ENCODE results near the gene ATG9B.
A peak's percentile ranks its signal among the peaks of the same experiment; 100 is the strongest.

The ATG9B gene

GRCh38 chr7:150993511-150993910 is 30.8 kb downstream of the ATG9B start:
- no peak for DNase-seq
- intact Hi-C loops (cut with DNase I), result loop anchor here (10.0 kb wide), 1 partner anchor 209 kb away; no protein-coding TSS in a partner anchor

DNA sequence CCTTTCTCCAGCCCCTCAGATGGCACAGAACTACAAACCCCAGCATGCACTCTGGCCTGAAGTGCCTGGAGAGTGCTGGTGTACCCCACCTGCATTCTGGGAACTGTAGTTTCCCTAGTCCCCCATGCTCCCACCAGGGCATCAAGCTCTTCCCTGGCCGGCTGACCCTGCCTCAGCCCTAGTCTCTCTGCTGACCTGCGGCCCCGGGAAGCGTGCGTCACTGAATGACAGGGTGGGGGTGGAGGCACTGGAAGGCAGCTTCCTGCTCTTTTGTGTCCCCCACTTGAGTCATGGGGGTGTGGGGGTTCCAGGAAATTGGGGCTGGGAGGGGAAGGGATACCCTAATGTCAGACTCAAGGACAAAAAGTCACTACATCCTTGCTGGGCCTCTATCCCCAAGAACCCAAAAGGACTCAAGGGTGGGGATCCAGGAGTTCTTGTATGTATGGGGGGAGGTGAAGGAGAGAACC is 31.4 kb downstream of the ATG9B start:
- intact Hi-C loops (cut with DNase I), result loop anchor here (10.0 kb wide), 1 partner anchor 208 kb away; no protein-coding TSS in a partner anchor

GRCh38 chr7:150992051-150992640 is 32.1 kb downstream of the ATG9B start:
- no peak for DNase-seq
- intact Hi-C loops (cut with DNase I), result loop anchor here (10.0 kb wide), 1 partner anchor 207 kb away; no protein-coding TSS in a partner anchor

More for the DNA sequence above, 31.4 kb downstream of the ATG9B start:
- peak in 6 of 42 donors; percentile 19 to 66 (median 50) for DNase-seq

DNA sequence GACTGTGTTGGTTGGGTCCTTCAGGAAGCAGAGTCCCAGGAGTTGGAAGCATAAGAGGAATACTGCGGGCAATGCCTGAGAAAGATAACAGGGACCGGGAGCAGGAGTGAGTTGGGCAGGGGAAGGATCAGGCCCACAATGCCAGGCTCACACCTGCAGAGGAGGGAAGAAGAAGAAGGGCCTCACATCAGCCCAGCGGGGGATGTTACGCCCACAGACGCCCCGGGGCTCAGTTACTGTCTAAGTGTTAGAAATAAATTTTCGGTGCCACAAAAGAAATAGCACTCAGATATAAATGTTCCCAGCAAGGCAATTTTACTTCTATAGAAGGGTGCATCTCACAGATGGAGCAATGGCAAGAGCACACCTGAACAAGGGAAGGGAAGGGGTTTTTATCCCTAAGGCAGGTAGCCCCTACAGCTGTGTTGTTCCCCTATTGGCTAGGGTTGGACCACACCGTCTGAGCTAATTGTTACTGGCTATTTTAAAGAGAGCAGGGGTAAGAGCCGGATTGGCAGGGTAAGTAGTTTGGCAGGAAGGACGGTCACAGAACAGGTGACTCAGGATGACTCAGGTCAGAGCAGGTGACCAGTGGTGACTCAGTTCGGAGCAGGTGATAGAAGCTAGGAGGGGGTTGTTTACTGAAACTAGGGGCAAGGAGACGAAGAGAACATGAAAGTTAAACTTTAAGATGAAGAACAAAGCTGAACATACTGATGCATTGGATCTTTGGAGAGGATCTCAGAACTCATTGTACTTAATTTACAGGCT is 33.7 kb downstream of the ATG9B start, which contains the start of gene NOS3:
Gene NOS3, plus strand, starts transcription at position 602 of the 771 bp plus-strand sequence. CDS start 2,787 bp downstream, outside the sequence.
- no peak for DNase-seq
- intact Hi-C loops (cut with DNase I), result loop anchor here (10.0 kb wide), 1 partner anchor 206 kb away; no protein-coding TSS in a partner anchor

DNA sequence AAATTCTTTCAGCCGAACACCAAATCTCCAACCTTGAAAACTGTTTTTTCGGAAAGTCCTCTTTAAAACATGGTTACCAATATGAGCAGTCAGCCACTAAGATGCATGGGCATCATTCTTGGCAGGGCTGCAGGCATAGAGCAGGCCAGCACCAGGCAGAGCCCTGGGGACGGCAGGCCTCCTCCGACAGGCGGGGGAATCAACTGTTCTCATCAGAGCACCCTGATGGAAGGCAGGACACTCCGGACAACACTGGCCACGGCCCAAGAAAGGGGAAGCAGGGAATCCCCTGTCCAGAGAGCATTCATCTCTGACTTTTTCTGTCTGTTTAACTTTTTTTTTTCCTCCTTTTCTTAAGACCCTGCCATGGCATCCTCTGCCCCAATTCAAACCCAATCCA is 34.8 kb downstream of the ATG9B start:
- intact Hi-C loops (cut with DNase I), result loop anchor here (2.0 kb wide), 1 partner anchor 27 kb away; no protein-coding TSS in a partner anchor
- no peak for DNase-seq

- intact Hi-C loops (cut with DNase I), result loop anchor here (2.0 kb wide), 1 partner anchor 26 kb away; no protein-coding TSS in a partner anchor
Observed at GRCh38 chr7:150988230-150989226, 35.8 kb downstream of the ATG9B start.

DNA sequence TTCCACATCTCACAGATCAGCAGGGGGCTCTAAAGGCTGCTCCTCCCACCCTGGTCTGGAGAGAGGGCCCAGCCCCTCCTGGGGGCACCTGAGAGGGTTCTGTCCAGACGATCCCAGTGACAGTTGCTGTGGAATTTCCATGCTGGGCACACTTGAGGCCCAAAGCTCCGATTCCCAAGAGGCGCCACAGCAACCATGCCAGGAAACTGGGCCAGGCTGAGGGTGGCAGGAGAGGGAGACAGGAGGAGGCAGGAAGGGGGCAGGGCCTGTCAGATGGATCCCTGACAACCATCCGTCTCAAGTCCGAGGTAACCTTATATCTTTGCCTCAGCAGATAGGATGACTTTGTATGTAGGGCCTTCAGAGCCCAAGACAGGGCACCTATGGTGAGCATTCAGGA is 37.7 kb downstream of the ATG9B start:
- no peak for DNase-seq
- intact Hi-C loops (cut with DNase I), result loop anchor here (2.0 kb wide), 1 partner anchor 88 kb away; no protein-coding TSS in a partner anchor

More at GRCh38 chr7:150988230-150989226, 35.8 kb downstream of the ATG9B start:
- peak; percentile 58 to 91 (median 80) for DNase-seq

GRCh38 chr7:150986099-150986512 is 38.2 kb downstream of the ATG9B start:
- intact Hi-C loops (cut with DNase I), result loop anchor here (2.0 kb wide), 1 partner anchor 87 kb away; no protein-coding TSS in a partner anchor
- DNase-seq, result peak in 40 of 42 donors; percentile 60 to 91 (median 78)

GRCh38 chr7:150983893-150984368 is 40.4 kb downstream of the ATG9B start:
- intact Hi-C loops (cut with DNase I), result no loop called here
- peak in 1 of 42 donors; percentile 65 for DNase-seq

GRCh38 chr7:150982351-150982750 is 41.9 kb downstream of the ATG9B start:
- DNase-seq, result peak; percentile 69 to 96 (median 90)
- intact Hi-C loops (cut with DNase I), result no loop called here

GRCh38 chr7:150981644-150982043 is 42.6 kb downstream of the ATG9B start:
- intact Hi-C loops (cut with DNase I), result no loop called here
- no peak for DNase-seq

DNA sequence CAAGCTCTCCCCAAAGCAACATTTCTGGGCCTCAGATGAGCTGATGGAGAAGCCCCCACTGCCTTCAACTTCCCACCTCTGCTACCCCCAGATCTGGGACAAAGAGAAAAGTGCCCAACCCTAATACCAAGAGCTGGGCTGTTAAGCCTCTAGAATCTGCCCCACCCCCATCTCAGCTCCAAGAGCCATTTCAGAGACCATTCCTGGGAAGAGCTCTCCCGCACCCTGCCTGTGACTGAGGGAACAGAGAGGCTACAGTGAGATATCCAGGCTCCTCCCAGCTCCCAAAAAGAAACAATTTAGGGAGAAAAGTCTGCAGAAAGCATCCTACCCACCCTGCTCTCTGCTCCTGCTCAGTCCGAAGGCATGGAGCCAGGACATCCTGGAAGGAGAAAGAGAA is 43.6 kb downstream of the ATG9B start:
- intact Hi-C loops (cut with DNase I), result no loop called here
- DNase-seq, result peak in 1 of 42 donors; percentile 28

DNA sequence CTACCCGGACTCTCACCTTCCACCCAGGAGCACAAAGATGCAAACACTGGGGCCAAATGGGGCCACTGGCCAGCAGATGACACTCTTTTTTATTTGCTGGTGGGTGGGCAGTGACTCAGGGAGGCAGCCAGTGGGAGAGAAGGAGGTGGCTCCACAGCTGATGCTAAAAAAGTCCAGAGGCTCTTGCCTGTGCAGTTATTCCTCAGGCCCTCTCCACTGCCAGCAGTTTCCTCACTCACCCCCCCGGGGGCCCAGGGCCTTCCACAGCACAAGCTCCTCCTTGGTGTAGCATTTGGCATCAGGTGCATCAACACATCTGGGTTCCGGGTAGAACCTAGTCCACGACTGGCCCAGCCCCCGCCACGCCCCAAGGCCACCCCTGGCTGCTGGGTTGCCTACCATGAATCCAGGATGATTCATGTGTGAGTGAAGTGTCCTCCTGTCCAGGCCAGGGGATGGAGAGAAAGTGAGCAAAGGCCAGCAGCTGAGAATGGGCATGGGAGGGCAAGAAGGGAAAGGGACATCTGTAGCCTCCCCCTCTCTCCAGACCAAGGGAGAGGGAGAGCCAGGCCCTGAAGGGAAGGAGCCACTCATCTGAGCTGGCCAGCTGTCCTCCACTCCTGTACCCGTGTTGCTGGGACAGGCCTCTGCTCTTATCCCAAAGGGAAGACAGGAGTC is 44.4 kb downstream of the ATG9B start:
- DNase-seq, result peak in 1 of 42 donors; percentile 13
- intact Hi-C loops (cut with DNase I), result no loop called here

GRCh38 chr7:150978126-150978789 is 46.0 kb downstream of the ATG9B start, which contains the start of gene KCNH2:
KCNH2 (minus strand) TSS chr7:150978321; CDS start chr7:150977913, 408 bp downstream.
- peak in 41 of 42 donors; percentile 34 to 87 (median 76) for DNase-seq
- intact Hi-C loops (cut with DNase I), result no loop called here

DNA sequence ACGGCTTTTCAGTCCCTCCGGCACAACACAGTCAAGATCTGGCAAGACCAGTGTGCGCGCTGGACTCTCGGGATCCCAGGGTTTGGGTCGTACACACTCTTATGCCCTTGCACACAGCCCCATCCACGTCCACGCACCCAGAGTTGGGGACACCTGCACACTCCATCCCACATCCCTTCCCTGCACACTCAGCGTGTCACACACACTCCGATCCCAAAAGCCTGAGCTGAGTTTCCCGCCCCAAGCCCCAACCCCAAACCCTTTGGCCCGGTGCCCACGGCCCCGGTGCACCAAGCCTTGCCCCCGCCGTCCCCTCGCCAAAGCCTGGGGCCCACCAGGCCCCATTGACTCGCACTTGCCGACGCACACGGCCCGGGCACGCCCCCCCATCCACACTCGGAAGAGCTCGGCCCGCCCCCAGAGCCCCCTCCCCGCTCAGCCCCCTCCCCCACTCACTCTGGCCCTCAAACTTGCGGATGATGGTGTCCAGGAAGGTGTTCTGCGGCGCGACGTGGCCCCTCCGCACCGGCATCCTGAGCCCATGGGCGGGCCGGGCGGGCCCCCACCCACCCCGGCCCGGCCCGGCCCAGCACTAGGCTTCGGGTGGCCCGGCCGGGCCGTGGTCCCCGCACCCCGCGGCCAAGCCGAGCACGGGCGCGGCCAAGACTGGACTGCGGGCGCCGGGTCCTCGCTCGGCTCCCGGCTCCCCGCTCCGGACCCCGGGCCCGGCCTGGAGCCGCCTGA is 46.7 kb downstream of the ATG9B start:
- peak in 2 of 42 donors; percentile 5 to 39 for DNase-seq
- intact Hi-C loops (cut with DNase I), result no loop called here

All from head of caudate nucleus (tissue), 42 donors.